Stimulated activated CD4-positive, alpha-beta T cell treated with anti-CD3 and anti-CD28 coated beads, TNF-alpha, amount 100 ng/mL, for 4 hours (primary cell): ENCODE data around the gene ATP13A3.

Experiments used
- DNase-seq, 3 experiments: peaks; one replicate each; pipeline ENCODE4 v3.0.0-alpha.2; 2020; ENCODE audit warnings: low read depth in 3 of 3

Gene ATP13A3

GRCh38 chr3:194392576-194392975 is 94.2 kb downstream of the ATP13A3 start:
- DNase-seq, result no peak

- no peak for DNase-seq
These were observed 96.0 kb downstream of the ATP13A3 start for GRCh38 chr3:194390835-194391234.

GRCh38 chr3:194389269-194389668 is 97.5 kb downstream of the ATP13A3 start:
- DNase-seq, result no peak

GRCh38 chr3:194387926-194388418 is 98.8 kb downstream of the ATP13A3 start:
- no peak for DNase-seq

- no peak for DNase-seq
These were observed 99.5 kb downstream of the ATP13A3 start for GRCh38 chr3:194387276-194387675.

- no peak for DNase-seq
These were observed 100.2 kb downstream of the ATP13A3 start for GRCh38 chr3:194386648-194387047.

- DNase-seq, result no peak
These were observed 100.7 kb downstream of the ATP13A3 start for GRCh38 chr3:194386066-194386465.

- no peak for DNase-seq
These were observed 102.2 kb downstream of the ATP13A3 start for GRCh38 chr3:194384569-194385001.

GRCh38 chr3:194384156-194384555 is 102.6 kb downstream of the ATP13A3 start:
- no peak for DNase-seq

- no peak for DNase-seq
These were observed 103.4 kb downstream of the ATP13A3 start for GRCh38 chr3:194383276-194383940.

- DNase-seq, result no peak
These were observed 103.9 kb downstream of the ATP13A3 start for GRCh38 chr3:194382892-194383223.

GRCh38 chr3:194382196-194382891 is 104.5 kb downstream of the ATP13A3 start:
- DNase-seq, result no peak

GRCh38 chr3:194381460-194381875 is 105.3 kb downstream of the ATP13A3 start:
- DNase-seq, result no peak

- DNase-seq, result no peak
These were observed 106.5 kb downstream of the ATP13A3 start for GRCh38 chr3:194380326-194380725.

- DNase-seq, result no peak
These were observed 107.2 kb downstream of the ATP13A3 start for GRCh38 chr3:194379651-194380050.

- DNase-seq, result no peak
These were observed 107.6 kb downstream of the ATP13A3 start for GRCh38 chr3:194379231-194379630.

- DNase-seq, result no peak
These were observed 109.1 kb downstream of the ATP13A3 start for GRCh38 chr3:194377708-194378107.

- DNase-seq, result no peak
These were observed 110.6 kb downstream of the ATP13A3 start for GRCh38 chr3:194376241-194376560.

- DNase-seq, result no peak
These were observed 111.1 kb downstream of the ATP13A3 start for GRCh38 chr3:194375473-194376240.

- no peak for DNase-seq
These were observed 111.9 kb downstream of the ATP13A3 start for GRCh38 chr3:194374935-194375334.

GRCh38 chr3:194373899-194374298 is 112.9 kb downstream of the ATP13A3 start:
- no peak for DNase-seq

- no peak for DNase-seq
These were observed 113.8 kb downstream of the ATP13A3 start for GRCh38 chr3:194373028-194373427.

GRCh38 chr3:194370753-194371152 is 116.0 kb downstream of the ATP13A3 start:
- no peak for DNase-seq
